ENCODE measurements around the gene TOGARAM1. TPM values are rescaled to one million over a fixed set of nuclear protein-coding genes. Genes with fewer than 3 reads are reported as not detected.

The TOGARAM1 gene
- polyA plus RNA-seq, 1 of the 3 experiments (the other 2 are of a cell fraction), result 2.1 TPM

DNA sequence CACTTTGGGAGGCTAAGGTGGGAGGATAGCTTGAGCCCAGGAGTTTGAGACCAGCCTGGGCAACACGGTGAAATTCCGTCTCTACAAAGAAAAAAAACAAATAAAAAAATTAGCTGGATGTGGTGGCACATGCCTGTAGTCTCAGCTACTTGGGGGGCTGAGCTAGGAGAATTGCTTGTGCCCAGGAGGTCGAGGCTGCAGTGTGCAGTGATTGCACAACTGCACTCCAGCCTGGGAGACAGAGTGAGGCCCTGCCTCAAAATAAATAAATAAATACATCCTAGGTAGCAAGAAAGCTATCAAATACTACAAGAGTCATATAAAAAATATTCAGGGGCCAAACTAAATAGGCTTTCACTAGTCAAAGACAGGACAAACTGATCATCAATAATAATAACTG is 6.5 kb upstream of the TOGARAM1 start:
- Histone ChIP-seq H3K9me3 (no peaks in the 10 kb centered on the region), H4K20me1 (ENCODE audit: insufficient read depth) (peaks cover 14% of the 10 kb centered on the region; the same call in 1 of the 2 replicates), H2AFZ (ENCODE audit: low read depth) (no peak overlapping the region), H3K4me3 (ENCODE audit: low read depth in 2 of 2, low read length in 1 of 2) (no peak overlapping the region), H3F3A (replicated peaks; ENCODE audit: insufficient read depth) (no peaks in the 10 kb centered on the region), H3K36me3 (replicated peaks in 1 of 2; ENCODE audit: control insufficient read depth in 1 of 2, insufficient read depth in 2 of 2, low read length in 1 of 2) (no peaks in the 10 kb centered on the region), H3K4me1 (ENCODE audit: control insufficient read depth in 1 of 2, insufficient read depth in 2 of 2, low read depth in 1 of 2, low read length in 1 of 2) (no peaks in the 10 kb centered on the region; a peak in 2 of 4 replicates), H3K4me2 (no peak overlapping the region), H3K27me3 (ENCODE audit: insufficient read depth) (no peaks in the 10 kb centered on the region), H3K9ac (no peak overlapping the region), H3K79me2 (ENCODE audit: insufficient read depth) (peaks cover 62% of the 10 kb centered on the region), H3K27ac (ENCODE audit: low read depth in 2 of 2, low read length in 1 of 2) (no peak overlapping the region), H3K9me2 (no peaks in the 10 kb centered on the region)
- TF ChIP-seq USF1 (IDR thresholded peaks at IDR 0.05; ENCODE audit: borderline replicate concordance, low read depth), result no peak
- no peak for TF ChIP-seq RFX5 (IDR thresholded peaks at IDR 0.05; ENCODE audit: low read length)
- TF ChIP-seq RAD21 (IDR thresholded peaks at IDR 0.05; ENCODE audit: low read length), result no peak
- TF ChIP-seq EP300 (IDR thresholded peaks at IDR 0.05; ENCODE audit: borderline replicate concordance in 1 of 2, low read depth in 1 of 2, low read length in 1 of 2), result no peak
- no peak for TF ChIP-seq REST (IDR thresholded peaks at IDR 0.05; ENCODE audit: low read depth, low read length)
- TF ChIP-seq FOXJ3 (CRISPR knock-in tag; IDR thresholded peaks at IDR 0.05), result no peak
- no peak for TF ChIP-seq TAF1 (IDR thresholded peaks at IDR 0.05; ENCODE audit: borderline replicate concordance, low read depth, low read length)
- TF ChIP-seq TCF12 (IDR thresholded peaks at IDR 0.05), result no peak
- no peak for TF ChIP-seq SMC3 (IDR thresholded peaks at IDR 0.05; ENCODE audit: low read depth, low read length)
- no peak for TF ChIP-seq MXI1 (IDR thresholded peaks at IDR 0.05; ENCODE audit: low read depth, low read length)
- no peak for TF ChIP-seq CHD2 (IDR thresholded peaks at IDR 0.05; ENCODE audit: low read length, partially characterized antibody)
- no peak for TF ChIP-seq JUND (IDR thresholded peaks at IDR 0.05)
- no peak for TF ChIP-seq YY1 (IDR thresholded peaks at IDR 0.05; ENCODE audit: low read depth)
- TF ChIP-seq TEAD4 (IDR thresholded peaks at IDR 0.05; ENCODE audit: borderline replicate concordance, insufficient read depth), result no peak
- TF ChIP-seq ZBTB33 (IDR thresholded peaks at IDR 0.05; ENCODE audit: borderline replicate concordance, low read depth), result no peak
- TF ChIP-seq FOSL2 (IDR thresholded peaks at IDR 0.05; ENCODE audit: borderline replicate concordance, low read depth), result no peak
- TF ChIP-seq, protein P1, sequence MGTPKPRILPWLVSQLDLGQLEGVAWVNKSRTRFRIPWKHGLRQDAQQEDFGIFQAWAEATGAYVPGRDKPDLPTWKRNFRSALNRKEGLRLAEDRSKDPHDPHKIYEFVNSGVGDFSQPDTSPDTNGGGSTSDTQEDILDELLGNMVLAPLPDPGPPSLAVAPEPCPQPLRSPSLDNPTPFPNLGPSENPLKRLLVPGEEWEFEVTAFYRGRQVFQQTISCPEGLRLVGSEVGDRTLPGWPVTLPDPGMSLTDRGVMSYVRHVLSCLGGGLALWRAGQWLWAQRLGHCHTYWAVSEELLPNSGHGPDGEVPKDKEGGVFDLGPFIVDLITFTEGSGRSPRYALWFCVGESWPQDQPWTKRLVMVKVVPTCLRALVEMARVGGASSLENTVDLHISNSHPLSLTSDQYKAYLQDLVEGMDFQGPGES (IDR thresholded peaks at IDR 0.05; ENCODE audit: low read depth, low read length), result no peak
- TF ChIP-seq GATA2 (CRISPR knock-in tag; IDR thresholded peaks at IDR 0.05), result no peak
- no peak for TF ChIP-seq PBX3 (IDR thresholded peaks at IDR 0.05)
- TF ChIP-seq SIN3A (IDR thresholded peaks at IDR 0.05; ENCODE audit: borderline replicate concordance, low read depth, low read length), result no peak
- 92% methylated on average over 3 of the region's 3 CpGs for WGBS (ENCODE audit: low lambda C conversion rate)
- ChIA-PET POLR2A (no interaction called here), CTCF (no interaction called here)
- DNase-seq, result no peak
